ENCODE measurements around the gene CLNK.
"Not testable (repeated sequence)": the region's sequence is repeated elsewhere in the genome, so short reads cannot be mapped to it uniquely, and the experiment has no call there.

CLNK gene

DNA sequence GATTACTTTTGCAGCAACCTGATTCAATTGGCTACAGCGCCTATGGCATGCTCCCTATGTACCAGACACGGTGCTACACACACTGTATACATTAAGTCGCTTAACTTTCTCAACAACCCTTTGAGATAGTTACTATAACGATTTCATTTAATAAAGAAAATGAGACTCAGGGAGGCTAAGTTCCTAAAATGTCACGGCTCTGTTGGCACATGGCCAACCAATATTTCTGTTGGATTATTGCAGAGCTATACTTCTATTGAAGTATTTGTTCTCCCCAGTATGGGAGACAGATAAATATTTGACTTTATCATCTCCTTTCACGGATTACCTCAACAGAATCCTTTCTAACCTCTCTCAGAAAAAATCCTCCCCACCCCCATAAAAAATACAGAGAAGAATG is 25.3 kb downstream of the CLNK start:
- DNase-seq = no peak

DNA sequence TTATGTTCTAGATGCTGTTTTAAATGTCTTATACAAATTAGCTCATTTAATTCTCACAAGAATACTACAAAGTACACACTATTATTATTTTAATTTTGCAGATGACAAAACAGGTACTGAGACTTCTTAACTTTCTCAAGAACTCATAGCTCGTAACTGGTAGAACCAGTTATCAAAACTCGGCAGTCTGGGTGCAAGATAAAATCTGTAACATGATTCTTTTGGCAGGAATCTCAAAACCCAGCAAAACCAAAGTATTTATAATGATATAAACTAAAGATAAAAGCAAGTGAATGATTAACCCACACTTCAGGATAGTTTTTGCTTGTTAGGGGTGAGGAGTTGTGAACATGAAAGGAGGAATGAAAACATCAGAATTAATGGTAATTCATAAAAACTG is 27.6 kb downstream of the CLNK start:
- DNase-seq = no peak

DNA sequence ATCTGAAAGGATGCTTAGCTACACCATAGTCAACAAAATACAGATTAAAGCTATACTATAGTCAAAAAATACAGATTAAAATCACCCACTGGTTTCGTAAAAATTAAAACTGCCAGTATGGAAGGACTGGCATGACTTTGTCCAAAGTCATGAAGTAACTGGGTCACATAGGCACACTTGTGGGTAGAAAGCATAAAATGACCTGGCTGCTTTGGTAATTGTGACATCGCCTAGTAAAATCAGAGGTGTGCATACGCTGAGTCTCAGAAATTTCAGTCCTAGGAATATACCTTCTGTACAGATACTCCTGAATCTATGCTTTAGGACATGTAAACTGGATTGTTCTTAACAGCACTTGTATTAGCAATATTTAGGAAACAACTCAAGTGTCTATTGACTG is 28.1 kb downstream of the CLNK start:
- no peak for DNase-seq

DNA sequence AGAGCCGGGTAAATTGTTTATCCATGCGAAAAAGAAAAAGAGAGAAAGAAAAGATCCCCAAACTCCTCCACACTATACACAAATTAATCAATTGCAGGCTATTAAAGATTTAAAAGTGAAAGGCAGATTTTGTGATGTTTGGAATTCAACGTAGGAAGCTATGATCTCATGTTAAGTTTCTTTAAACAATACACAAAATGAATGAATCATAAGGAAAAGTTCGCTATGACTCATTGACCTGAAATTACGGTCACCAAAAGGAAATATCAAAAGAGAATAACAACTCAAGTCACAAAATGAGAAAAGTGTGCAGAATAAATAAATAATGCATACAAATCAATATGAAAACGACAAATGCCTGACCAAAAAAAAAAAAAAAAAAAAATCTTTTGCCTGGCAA is 28.6 kb downstream of the CLNK start:
- no peak for DNase-seq

DNA sequence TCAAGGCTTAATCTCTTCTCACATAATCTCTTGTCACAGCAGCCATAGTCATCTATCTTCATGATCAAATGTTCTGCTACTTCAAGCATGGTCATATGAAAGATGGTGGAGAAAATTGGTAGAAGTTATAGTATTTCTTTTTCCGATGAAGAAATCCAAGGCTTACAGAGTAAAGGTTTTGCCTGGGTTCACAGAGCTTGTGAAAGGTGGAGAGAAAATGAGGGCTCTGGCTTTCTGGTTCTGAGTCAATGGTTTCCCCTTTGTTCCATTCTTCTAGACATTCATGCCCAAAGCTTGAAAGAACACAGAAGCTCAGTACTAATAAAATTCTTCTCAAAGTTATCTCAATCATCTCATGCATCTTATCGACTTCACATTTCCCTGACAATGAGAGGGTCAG is 36.1 kb downstream of the CLNK start:
- DNase-seq = no peak

DNA sequence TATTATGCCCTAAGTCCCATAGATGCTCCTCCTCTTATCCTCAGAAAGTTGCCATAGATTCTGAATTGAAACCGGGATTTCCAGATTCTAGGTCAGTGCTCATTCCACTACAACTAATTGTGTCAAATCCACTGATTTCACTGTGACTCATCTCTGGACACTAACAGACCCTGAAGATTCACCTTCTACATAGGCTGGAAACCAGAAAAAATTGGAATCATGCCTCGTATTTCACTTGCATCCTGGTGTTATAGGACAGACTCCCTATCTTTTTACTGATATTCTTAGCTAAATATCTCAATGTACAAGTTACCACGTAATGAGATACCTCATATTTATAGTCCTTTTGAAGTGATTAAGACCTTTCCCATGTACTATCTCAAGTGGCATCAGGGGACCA is 36.7 kb downstream of the CLNK start:
- DNase-seq = no peak

DNA sequence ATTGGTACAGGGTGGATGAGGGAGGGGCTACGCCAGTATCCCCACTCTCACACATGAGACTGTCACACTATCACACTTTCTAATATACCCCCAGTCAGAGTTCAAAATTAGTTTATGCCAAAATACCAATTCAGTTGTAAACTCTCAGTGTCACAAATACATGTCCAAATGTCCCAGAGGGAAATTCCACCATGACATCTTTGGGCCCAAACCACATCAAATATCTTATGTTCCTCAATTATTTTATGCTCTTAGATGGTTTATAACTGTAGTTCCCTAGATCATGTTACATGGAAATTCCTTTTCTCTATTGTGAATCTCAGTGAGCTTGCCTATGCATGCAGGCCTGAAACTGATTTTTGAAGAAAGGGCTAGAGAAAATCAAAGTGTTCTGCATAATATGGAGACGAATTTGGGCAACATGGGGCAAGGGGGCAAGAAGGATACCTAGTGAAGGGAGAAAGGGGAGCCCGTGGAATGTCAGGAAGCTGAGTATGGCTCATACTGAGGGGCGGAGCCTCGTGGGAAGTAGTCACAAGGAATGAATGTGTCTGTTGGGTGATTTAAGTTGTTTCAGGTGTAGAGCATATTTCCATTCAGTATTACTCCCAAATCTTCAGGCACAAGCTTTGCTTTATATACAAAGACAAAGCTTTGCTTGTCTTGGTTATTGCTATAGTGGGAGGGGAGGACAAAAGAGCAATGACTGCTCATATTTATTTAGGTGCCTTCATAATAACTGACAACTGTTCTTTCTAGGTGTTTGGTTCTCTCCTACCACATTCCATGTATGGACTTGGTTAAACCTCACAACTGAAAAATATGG is 40.8 kb downstream of the CLNK start:
- no peak for DNase-seq

DNA sequence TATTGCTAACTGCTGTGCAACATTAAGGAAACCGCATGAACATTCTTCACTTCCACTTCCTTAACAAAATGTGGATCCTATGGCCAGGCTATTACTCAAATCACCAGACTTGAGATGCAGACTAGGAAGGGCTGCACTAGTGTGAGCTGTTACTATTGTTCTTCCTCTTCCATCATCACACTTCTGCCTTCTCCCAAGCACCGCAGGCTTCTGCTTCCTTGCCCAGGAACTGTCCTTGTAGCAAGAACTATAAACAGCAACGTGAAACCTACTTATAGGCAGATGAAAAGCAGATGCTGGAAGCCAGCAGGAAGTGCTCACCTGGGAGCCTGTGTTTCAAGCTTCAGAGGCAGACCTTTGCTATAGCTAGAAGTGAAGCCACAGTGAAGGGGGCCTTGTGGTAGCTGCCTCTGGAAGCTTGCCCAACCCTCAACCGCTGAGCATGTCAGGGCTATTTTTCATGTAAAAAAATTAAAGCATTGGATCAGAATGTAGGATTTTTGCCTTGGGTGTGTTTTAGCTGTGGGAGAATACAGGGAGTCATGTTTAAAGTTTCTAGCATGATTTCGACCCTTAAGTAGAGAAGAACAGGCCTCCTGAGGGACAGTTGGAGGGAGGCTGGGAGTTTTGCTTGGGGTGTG is 43.9 kb downstream of the CLNK start:
- DNase-seq = peak; percentile 4

DNA sequence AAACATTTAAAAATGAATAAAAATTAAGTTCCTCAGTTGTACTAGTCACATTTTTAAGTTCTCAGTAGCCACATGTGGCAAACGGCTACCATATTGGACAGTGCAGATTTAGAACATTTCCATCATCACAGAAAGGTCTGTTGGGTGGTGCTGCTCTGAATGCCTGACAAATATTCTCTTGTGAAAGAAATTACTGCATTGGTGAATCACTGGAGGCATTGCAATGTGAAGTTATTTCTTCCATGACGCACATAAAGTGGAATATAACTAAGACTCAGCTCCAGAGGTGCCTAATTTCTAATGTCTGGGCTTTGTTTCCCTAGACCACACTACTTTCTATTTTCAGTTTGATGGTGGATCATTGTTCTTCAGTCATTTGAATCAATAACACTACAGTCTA is 44.9 kb downstream of the CLNK start:
- no peak for DNase-seq

DNA sequence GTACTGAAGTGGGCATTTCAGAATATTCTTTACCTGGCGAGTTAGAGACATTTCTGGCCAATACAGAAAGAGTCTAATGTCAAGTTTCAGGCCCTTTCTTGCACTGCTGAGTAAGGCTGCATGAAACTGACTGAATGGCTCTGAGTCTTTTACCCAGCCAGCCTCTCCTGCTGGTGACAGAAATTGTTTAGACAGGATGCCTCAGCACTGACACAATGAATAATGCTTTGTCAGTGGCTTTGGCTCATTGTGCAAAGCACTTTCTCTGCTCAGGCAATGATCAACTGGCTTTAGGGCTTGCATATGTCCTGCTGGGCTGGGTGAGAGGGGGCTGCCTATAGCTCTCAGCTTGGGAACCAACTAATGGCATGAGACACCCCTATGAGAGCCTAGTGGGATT is 45.5 kb downstream of the CLNK start:
- peak; percentile 14 for DNase-seq

DNA sequence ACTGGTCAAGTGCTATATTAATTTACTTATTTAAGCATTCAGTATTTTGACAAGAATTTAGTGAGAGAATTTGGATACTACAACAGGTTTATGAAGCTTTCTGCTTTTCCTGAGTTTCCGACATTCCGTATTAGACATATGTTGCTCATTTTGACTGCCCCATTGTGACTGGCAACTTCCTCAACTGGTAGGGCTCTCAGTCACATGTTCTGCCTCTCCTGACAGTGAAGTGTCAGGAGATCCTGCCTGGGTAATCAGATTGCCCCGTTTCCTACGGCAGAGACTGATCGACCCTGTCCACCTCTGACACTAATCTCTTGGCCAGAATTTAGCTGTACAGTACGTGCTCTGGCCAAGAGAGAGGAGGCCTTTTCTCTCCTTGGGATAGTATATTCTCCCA is 49.5 kb downstream of the CLNK start:
- DNase-seq = peak; percentile 1

DNA sequence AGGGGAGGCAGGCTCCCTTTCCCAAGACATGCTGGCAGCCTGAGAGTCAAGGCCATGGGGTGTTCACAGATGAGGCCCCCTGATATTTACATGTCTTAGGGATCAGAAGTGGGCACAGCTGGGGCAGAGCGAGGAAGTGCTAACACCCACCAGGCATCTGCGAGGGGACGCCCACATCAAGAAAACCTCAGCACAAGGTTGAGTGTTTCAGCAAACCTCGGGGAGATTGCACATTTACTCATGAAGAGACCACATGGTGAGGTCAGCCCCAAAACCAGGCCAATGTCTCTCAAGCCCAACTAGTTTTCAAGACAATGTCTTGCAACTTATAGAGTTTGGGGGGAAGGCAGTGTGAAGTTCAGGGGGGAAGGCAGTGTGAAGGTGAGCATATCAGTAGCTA is 55.2 kb downstream of the CLNK start:
- DNase-seq = no peak

DNA sequence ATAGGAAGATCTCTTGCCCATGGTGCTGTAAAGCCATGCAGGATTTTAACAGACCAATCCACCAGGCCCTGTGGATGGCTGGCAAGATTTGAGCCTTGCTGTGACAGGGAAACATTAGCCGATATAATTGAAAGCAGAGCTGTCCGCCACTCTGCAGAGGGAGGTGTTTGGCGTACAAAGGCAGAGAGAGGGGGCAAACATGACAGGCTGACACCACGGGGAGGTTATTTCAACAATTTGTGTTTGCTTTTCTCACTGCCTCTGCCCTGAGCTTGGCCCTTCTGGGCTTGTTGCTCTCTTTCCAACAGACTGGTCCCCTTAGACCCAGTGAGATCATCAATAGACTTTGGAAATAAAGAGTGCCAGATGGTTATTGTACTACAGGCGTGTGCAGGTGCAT is 59.4 kb downstream of the CLNK start:
- DNase-seq = no peak

DNA sequence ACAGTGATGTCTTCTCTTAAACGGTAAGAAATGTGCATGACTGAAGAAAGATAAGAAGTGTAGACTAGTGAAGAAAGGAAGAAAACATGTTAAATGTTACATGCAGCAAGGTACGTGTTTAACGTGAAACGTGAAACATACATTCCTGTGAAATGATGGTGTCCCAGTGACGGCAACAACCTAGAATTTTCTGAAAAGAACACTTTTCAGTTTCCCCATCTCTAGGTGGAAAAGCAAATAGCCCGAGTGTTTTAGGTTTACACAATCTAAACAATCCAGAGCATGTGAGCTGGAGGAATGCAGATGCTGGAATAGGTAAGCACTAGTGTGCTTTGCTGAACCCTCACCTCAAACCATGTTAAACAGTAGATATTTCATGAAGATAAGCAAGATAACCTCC is 60.7 kb downstream of the CLNK start:
- DNase-seq = no peak

DNA sequence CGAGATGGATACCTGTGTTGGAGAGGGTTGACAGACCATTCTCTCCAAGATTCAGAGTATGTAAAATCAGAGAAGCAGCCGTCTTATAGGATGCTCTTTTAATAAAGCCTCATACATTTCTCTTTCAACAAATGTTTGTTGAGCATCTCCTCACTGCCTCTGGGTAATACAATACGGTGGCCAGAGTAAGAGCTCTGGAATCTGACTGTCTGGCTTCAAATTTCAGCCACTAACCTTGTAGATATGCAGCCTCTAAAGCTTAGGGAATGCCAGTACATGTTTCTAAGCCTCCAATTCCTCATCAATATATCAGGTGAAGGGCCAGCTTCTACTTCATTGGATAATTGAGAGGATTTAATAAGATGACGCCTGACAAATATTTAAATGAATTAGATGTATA is 61.3 kb downstream of the CLNK start:
- DNase-seq = no peak

DNA sequence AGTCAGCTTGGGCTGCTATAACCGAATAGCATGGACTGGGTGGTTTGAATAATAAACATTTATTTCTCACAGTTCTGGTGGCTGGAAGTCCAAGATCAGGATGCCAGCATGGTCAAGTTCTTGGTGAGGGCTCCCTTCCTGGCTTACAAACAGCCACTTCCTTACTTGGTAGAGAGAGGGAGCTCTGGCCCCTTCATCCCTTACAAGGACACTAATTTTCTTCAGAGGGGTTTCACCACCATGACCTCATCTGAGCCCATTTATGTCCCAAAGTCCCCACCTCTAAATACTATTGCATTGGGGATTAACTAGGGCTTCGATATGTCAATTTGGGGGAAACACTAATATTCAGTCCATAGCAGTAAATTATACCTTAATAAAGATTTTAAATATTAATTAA is 61.8 kb downstream of the CLNK start:
- DNase-seq = no peak

DNA sequence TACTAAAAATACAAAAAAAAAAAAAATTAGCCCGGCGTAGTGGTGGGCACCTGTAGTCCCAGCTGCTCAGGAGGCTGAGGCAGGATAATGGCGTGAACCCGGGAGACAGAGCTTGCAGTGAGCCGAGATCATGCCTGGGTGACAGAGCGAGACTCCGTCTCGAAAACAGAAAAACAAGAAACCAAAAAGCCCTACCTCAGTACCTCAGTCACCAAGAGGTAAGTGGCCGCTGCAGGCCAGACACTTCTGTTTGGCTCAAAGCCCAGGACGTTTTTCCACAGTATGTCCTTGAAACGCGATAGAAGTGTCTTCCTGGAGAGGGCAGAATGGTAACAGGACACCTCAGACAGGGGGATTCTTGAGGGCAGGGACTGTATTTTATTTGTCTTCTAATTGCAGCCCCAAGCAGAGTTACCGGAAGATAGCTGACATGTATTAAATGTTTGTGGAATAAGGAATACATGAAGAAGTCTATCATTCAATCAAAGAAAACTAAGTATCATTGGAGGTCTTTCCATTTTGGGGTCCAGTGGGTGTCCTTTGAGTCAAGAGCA is 63.6 kb downstream of the CLNK start:
- DNase-seq = no peak

DNA sequence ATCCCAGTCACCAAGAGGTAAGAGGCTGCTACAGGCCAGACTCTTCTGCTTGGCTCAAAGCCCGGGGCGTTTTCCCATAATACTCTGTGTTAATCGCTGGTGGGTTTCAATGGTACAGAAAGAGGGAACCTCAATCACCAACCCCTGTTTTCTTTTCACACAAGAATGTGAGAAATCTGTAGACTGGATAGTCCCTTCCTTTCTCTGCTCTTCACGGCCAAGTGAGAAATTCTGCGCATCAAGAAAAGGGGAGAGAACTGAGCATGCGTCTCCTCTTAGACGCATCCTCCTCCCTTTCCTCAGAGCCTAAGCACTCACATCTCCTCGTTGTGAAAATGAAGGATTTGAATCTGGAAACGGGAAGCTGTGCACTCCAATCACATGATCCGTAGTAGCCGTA is 64.7 kb downstream of the CLNK start:
- DNase-seq = no peak

DNA sequence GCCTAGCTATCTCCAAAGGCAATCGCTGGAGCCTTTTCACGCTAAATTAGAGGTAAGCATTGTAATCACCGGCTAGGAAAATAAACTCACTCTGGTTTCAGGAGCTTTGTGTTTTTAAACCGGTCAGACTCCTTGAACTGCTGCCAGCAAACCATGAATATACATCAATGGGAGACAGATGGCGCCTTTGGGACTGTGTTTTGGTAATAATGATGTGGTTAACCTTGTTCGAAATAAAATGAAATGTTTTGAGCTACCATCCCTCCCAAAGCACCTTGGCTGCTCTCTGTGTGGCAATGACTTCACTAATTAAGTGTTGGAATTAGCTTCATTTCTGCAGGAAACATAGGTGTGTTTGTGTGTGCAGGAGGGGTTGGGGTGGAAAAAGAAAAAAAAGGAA is 65.3 kb downstream of the CLNK start:
- no peak for DNase-seq

DNA sequence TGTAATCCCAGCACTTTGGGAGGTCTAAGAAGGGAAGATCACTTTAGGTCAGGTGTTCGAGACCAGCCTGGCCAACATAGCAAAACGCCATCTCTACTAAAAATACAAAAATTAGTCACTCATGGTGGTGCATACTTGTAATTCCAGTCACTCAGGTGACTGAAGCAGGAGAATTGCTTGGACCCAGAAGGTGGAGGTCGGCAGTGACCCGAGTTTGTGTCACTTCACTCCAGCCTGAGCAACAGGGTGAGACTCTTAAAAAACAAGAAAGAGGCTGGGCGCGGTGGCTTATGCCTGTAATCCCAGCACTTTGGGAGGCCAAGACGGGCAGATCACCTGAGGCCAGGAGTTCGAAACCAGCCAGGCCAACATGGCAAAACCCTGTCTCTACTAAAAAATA is 69.6 kb downstream of the CLNK start:
- not testable (repeated sequence) for DNase-seq

DNA sequence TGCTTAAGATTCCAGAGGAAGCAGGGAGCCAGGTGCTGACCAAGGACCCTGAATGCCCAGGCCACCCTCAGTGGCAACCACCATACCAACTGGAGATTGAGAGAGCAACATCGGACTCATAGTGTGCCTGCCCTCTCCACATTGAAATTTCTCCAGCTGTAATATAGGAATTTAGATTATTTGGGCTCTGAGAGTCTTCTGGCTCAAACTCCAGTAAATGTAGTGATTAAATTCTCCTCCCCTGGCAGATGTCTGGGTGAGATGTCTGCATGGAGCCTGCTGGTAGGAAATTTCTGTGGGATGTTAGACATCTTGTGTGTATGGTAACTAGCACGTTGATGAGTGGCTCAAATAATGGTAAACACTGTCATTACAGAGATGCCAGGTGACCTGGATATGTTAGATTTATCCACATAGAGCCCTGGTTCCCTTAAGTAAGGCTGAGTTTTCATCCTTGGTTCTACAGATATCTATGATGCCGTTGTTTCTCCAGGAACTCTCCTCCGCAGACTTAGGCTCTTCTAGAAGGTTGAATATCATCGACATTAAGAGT is 70.6 kb downstream of the CLNK start:
- no peak for DNase-seq

DNA sequence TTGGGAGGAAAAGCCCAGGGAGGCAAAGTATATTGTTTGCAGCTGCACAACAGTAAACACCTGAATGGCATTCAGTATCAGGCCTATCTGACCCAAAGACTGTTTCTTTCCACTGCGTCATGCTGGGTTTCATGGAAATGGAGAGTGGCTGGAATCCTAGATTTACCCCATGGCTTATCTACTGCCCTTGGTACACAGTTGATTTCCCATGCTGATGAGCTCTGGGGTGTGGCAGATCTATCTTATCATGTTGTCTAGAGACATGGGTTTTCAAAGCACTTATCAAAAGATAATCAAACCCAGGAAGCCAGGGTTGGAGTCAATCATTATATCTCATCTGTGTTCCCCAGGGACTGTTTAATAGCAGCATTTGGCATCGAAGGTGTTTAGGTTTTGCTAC is 72.1 kb downstream of the CLNK start:
- no peak for DNase-seq

DNA sequence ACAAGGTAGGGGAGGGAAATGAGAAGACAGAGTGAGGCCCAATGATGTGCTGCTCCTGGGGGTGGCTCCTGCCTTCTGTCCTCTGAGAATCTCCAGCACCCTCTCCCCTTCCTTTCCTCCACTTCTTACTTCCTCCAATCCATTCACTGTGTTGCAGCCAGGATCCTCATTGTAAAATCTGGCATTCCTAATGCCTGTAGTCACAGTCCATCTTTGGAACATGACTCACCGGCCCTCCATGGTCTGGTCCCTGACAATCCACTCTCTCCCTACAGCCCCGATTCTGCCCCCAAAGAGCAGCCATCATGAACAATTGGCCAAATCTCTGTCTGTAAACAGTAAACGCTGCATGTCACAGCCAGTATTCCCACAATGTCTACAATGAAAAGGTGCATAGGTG is 72.9 kb downstream of the CLNK start:
- no peak for DNase-seq

DNA sequence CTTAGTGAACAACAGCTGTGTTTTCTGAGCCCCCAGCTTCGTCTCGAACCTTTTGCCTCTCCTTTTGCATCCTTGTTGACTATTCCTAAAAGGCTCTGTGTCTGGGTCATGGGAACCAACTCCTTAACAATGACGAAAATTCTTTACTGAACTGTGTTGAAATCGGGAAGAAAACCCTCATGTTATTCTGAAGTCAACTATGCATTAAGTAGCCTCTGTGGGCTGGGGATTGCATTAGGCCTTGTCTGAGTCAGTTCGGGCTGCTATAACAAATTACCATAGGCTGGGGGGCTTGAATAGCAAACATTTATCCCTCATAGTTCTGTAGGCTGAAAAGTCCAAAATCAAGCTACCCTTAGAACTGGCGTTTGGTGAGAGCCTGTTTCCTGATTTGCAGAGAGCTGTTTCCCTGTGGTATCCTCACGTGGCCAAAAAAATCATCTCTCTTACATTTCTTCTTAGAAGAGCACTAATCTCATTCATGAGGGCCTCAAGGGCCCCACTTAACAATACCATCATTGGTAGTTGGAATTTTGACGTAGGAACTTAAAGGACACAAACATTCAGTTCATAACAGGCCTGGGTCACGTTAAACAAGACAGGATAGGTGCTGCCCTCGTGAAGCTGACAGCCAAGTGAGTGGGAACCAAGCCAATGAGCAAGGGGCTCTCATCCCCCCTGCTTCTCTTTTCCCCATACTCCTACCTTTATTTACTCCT is 75.9 kb downstream of the CLNK start:
- DNase-seq = no peak

Data from midbrain (tissue), 1 donor.